ENCODE data around the gene TERF2IP.

GRCh38 chr16:75599452-75600277 is 47.9 kb upstream of the TERF2IP start:
- TF ChIP-seq, protein P1, sequence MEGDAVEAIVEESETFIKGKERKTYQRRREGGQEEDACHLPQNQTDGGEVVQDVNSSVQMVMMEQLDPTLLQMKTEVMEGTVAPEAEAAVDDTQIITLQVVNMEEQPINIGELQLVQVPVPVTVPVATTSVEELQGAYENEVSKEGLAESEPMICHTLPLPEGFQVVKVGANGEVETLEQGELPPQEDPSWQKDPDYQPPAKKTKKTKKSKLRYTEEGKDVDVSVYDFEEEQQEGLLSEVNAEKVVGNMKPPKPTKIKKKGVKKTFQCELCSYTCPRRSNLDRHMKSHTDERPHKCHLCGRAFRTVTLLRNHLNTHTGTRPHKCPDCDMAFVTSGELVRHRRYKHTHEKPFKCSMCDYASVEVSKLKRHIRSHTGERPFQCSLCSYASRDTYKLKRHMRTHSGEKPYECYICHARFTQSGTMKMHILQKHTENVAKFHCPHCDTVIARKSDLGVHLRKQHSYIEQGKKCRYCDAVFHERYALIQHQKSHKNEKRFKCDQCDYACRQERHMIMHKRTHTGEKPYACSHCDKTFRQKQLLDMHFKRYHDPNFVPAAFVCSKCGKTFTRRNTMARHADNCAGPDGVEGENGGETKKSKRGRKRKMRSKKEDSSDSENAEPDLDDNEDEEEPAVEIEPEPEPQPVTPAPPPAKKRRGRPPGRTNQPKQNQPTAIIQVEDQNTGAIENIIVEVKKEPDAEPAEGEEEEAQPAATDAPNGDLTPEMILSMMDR (IDR thresholded peaks at IDR 0.05) = no peak
- TF ChIP-seq POLR2A (IDR thresholded peaks at IDR 0.05) = no peak
- TF ChIP-seq EP300 (IDR thresholded peaks at IDR 0.05) = no peak
